Urothelium cell line (cell line): ENCODE measurements around the gene LIN54.

ENCODE experiments used
- DNase-seq: peaks from one replicate; pipeline ENCODE4 v3.0.0; 2011; ENCODE audit warnings: low spot score, mixed read lengths
- FAIRE-seq: peaks from 2 replicates; lab custom pipeline; 2011; peaks lifted over from hg19 to GRCh38; lab: Jason Lieb, UNC

The LIN54 gene

GRCh38 chr4:82896755-82897154 is 113.9 kb downstream of the LIN54 start:
- FAIRE-seq (no peak), DNase-seq (no peak)

- DNase-seq, result no peak
- FAIRE-seq, result no peak
Observed at GRCh38 chr4:82893942-82894341, 116.7 kb downstream of the LIN54 start.

- FAIRE-seq (no peak), DNase-seq (no peak)
Observed at GRCh38 chr4:82892467-82892802, 118.2 kb downstream of the LIN54 start.

- FAIRE-seq (no peak), DNase-seq (no peak)
Observed at GRCh38 chr4:82891707-82892466, 118.7 kb downstream of the LIN54 start.

GRCh38 chr4:82890901-82891706 is 119.5 kb downstream of the LIN54 start, which contains the start of gene SEC31A:
Gene SEC31A (minus strand): TSS chr4:82891153. CDS start chr4:82881936, 9,217 bp downstream.
- peak; percentile 90 for FAIRE-seq
- peak; percentile 96 for DNase-seq

- DNase-seq, result no peak
- no peak for FAIRE-seq
Observed at GRCh38 chr4:82890528-82890900, 120.1 kb downstream of the LIN54 start.

GRCh38 chr4:82889287-82889686 is 121.3 kb downstream of the LIN54 start:
- FAIRE-seq (no peak), DNase-seq (no peak)

GRCh38 chr4:82886147-82886942 is 124.3 kb downstream of the LIN54 start:
- DNase-seq (no peak), FAIRE-seq (no peak)

GRCh38 chr4:82885410-82885809 is 125.2 kb downstream of the LIN54 start:
- FAIRE-seq (no peak), DNase-seq (no peak)
